HL-60 (cell line): ENCODE data around the gene PRKCSH.

ENCODE experiments used
- DNase-seq, 2 experiments: peaks; one replicate each; pipeline ENCODE4 v3.0.0-alpha.2; 2010 to 2020; ENCODE audit warnings: low read depth in 1 of 2, low spot score in 1 of 2
- H3K27ac ChIP-seq: fragments of 250-450 bp; sonication (Bioruptor Pico); replicated peaks from 2 replicates; pipeline ENCODE4 v1.5.1; 2020; ENCODE audit warnings: mild to moderate bottlenecking, moderate library complexity
- H3K27me3 ChIP-seq: fragments of 250-450 bp; sonication (Bioruptor Pico); 2 replicates; pipeline ENCODE4 v1.5.1; 2021; ENCODE audit warnings: mild to moderate bottlenecking, moderate library complexity; ENCODE audit not compliant: insufficient read depth, poor library complexity, severe bottlenecking
- H3K4me3 ChIP-seq: replicated peaks from 2 replicates; pipeline ENCODE4 v1.5.1; 2011; ENCODE audit warnings: mild to moderate bottlenecking, control low read depth, low read length; ENCODE audit not compliant: insufficient read depth
- GABPA ChIP-seq: IDR thresholded peaks from 2 replicates; pipeline ENCODE4 v1.6.1; 2012; ENCODE audit warnings: low read depth
- POLR2AphosphoS5 ChIP-seq: IDR thresholded peaks from 2 replicates; pipeline ENCODE4 v1.6.1; 2012; ENCODE audit warnings: low read depth
- SPI1 ChIP-seq: IDR thresholded peaks from 2 replicates; pipeline ENCODE4 v1.6.1; 2012; ENCODE audit warnings: low read depth, mild to moderate bottlenecking, borderline replicate concordance
- TF ChIP-seq, protein P1 (sequence below): IDR thresholded peaks from 2 replicates; pipeline ENCODE4 v1.6.1; 2012; ENCODE audit warnings: low read depth; ENCODE audit not compliant: insufficient replicate concordance
- TF ChIP-seq, protein P2 (sequence below): IDR thresholded peaks from one replicate; pipeline ENCODE4 v1.5.1; 2011; ENCODE audit warnings: low read length, control low read depth, inconsistent platforms; ENCODE audit not compliant: insufficient read depth

PRKCSH gene

DNA sequence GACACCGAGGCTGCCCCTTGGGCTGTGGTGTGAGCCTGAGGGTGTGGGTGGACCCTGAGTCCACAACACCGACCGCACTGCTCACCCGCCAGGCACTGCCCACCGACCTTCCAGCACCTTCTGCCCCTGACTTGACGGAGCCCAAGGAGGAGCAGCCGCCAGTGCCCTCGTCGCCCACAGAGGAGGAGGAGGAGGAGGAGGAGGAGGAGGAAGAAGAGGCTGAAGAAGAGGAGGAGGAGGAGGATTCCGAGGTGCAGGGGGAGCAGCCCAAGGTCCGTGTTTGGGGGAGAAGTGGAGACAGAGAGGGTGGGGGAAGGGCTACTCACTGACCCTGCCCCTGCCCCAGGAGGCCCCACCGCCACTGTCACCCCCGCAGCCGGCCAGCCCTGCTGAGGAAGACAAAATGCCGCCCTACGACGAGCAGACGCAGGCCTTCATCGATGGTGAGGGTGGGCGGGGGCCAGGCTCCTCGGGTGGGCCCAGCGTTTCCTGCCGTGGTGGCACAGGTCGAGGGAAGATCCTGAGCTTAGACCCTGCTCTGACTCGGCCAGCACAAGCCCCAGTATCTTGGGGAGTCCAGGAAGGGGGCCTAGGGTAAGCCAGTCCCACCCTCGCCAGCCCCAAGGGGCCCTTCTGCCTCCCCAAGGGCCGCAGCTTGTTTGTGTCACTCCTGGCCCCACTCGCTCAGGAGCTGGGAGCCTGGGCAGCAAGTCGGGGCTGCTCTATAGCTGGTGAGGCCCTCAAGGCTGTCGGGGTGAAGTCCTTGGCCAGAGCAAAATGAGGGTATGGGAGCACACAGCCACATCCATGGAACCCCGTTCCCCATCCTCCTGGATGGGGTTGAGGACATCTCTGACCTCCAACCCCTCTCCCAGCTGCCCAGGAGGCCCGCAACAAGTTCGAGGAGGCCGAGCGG is 12.2 kb downstream of the PRKCSH start:
- Histone ChIP-seq H3K4me3 (no peak overlapping the region), H3K27me3 (no peaks in the 10 kb centered on the region), H3K27ac (no peak overlapping the region)
- no peak for DNase-seq
- TF ChIP-seq GABPA (no peak), SPI1 (no peak), POLR2AphosphoS5 (no peak)
- TF ChIP-seq, protein P1, sequence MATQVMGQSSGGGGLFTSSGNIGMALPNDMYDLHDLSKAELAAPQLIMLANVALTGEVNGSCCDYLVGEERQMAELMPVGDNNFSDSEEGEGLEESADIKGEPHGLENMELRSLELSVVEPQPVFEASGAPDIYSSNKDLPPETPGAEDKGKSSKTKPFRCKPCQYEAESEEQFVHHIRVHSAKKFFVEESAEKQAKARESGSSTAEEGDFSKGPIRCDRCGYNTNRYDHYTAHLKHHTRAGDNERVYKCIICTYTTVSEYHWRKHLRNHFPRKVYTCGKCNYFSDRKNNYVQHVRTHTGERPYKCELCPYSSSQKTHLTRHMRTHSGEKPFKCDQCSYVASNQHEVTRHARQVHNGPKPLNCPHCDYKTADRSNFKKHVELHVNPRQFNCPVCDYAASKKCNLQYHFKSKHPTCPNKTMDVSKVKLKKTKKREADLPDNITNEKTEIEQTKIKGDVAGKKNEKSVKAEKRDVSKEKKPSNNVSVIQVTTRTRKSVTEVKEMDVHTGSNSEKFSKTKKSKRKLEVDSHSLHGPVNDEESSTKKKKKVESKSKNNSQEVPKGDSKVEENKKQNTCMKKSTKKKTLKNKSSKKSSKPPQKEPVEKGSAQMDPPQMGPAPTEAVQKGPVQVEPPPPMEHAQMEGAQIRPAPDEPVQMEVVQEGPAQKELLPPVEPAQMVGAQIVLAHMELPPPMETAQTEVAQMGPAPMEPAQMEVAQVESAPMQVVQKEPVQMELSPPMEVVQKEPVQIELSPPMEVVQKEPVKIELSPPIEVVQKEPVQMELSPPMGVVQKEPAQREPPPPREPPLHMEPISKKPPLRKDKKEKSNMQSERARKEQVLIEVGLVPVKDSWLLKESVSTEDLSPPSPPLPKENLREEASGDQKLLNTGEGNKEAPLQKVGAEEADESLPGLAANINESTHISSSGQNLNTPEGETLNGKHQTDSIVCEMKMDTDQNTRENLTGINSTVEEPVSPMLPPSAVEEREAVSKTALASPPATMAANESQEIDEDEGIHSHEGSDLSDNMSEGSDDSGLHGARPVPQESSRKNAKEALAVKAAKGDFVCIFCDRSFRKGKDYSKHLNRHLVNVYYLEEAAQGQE = no peak
- TF ChIP-seq, protein P2, sequence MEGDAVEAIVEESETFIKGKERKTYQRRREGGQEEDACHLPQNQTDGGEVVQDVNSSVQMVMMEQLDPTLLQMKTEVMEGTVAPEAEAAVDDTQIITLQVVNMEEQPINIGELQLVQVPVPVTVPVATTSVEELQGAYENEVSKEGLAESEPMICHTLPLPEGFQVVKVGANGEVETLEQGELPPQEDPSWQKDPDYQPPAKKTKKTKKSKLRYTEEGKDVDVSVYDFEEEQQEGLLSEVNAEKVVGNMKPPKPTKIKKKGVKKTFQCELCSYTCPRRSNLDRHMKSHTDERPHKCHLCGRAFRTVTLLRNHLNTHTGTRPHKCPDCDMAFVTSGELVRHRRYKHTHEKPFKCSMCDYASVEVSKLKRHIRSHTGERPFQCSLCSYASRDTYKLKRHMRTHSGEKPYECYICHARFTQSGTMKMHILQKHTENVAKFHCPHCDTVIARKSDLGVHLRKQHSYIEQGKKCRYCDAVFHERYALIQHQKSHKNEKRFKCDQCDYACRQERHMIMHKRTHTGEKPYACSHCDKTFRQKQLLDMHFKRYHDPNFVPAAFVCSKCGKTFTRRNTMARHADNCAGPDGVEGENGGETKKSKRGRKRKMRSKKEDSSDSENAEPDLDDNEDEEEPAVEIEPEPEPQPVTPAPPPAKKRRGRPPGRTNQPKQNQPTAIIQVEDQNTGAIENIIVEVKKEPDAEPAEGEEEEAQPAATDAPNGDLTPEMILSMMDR = no peak

DNA sequence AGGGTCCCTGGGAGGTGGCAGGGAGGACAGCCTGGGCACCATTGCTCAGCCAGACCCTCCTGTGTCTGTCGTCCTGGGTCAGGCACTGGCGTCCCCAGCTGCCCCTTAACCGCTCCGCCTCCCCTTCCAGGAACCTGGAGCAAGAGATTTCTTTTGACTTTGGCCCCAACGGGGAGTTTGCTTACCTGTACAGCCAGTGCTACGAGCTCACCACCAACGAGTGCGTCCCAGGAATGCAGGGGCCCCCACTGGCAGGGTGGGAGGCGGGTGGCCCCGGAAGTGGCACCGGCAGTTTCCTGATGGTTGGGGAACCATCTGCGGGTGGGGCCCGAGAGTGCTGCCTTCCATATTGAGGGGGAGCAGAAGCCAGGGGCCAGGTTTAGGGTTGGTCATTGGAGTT is 13.0 kb downstream of the PRKCSH start:
- Histone ChIP-seq H3K27me3 (no peaks in the 10 kb centered on the region), H3K4me3 (no peak overlapping the region), H3K27ac (no peak overlapping the region)
- no peak for DNase-seq
- TF ChIP-seq SPI1 = no peak
- TF ChIP-seq POLR2AphosphoS5 = no peak
- TF ChIP-seq, protein P1 = no peak
- TF ChIP-seq GABPA = no peak
- TF ChIP-seq, protein P2 = no peak

DNA sequence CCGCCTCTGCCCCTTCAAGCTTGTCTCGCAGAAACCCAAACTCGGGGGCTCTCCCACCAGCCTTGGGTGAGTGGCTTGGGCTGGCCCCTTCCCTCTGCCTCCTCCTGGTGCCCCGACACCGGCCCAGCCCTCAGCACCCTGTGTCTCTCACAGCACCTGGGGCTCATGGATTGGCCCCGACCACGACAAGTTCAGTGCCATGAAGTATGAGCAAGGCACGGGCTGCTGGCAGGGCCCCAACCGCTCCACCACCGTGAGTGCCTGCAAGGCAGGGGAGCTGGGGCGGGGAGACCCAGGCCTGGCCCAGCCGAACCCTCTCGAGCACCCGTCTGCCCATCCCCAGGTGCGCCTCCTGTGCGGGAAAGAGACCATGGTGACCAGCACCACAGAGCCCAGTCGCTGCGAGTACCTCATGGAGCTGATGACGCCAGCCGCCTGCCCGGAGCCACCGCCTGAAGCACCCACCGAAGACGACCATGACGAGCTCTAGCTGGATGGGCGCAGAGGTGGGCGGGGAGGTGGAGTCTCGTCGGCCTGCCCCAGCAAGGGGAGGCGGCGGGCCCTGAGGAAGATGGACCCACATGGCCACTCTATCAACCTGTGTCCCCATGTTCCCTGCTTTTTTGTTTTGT is 13.6 kb downstream of the PRKCSH start:
- Histone ChIP-seq H3K27ac (no peak overlapping the region), H3K27me3 (no peaks in the 10 kb centered on the region), H3K4me3 (no peak overlapping the region)
- TF ChIP-seq SPI1 (no peak), POLR2AphosphoS5 (no peak), GABPA (no peak)
- TF ChIP-seq, protein P1 = no peak
- TF ChIP-seq, protein P2 = no peak
- DNase-seq = no peak
